ENCODE data around the gene CDH15. TPM values are rescaled to one million over a fixed set of nuclear protein-coding genes. Genes with fewer than 3 reads are reported as not detected.
"Not testable (repeated sequence)": the region's sequence is repeated elsewhere in the genome, so short reads cannot be mapped to it uniquely, and the experiment has no call there.

The CDH15 gene
- total RNA-seq, 1 donor from 2014 or later, result 0.16 TPM

- DNase-seq, result no peak
Observed at GRCh38 chr16:89237733-89238132, 66.2 kb downstream of the CDH15 start.

GRCh38 chr16:89241187-89242007 lies 69.8 kb downstream of the CDH15 start:
- peak; percentile 26 for DNase-seq

- DNase-seq, result no peak
Observed at GRCh38 chr16:89242795-89243200, 71.2 kb downstream of the CDH15 start.

GRCh38 chr16:89243664-89244063 lies 72.1 kb downstream of the CDH15 start:
- no peak for DNase-seq

- DNase-seq, result not testable (repeated sequence)
Observed at GRCh38 chr16:89244264-89244663, 72.7 kb downstream of the CDH15 start.

- no peak for DNase-seq
Observed at GRCh38 chr16:89244754-89245153, 73.2 kb downstream of the CDH15 start.

Other genes starting within 250 kb of the CDH15 start
- gene CBFA2T3, start 194.5 kb upstream of the CDH15 start, total RNA-seq, result 1.9 TPM
- 16.2 TPM for gene ACSF3, start 77.9 kb upstream of the CDH15 start, total RNA-seq
- gene SLC22A31, start 28.8 kb downstream of the CDH15 start, total RNA-seq, result not detected
- 17.3 TPM for gene ZNF778, start 46.0 kb downstream of the CDH15 start, total RNA-seq

All from occipital lobe (tissue), 2 donors.